SK-N-MC (cell line): ENCODE results near the gene GINS2.

Source experiments
- EZH2 ChIP-seq: fragments of 200-600 bp; sonication (generic); IDR thresholded peaks from one replicate; pipeline ENCODE4 v1.6.1; 2017; ENCODE audit warnings: antibody characterized with exemption
- POLR2AphosphoS5 ChIP-seq: IDR thresholded peaks from 2 replicates; pipeline ENCODE4 v1.6.1; 2012; ENCODE audit warnings: mild to moderate bottlenecking, low read depth, low read length, borderline replicate concordance

DNA sequence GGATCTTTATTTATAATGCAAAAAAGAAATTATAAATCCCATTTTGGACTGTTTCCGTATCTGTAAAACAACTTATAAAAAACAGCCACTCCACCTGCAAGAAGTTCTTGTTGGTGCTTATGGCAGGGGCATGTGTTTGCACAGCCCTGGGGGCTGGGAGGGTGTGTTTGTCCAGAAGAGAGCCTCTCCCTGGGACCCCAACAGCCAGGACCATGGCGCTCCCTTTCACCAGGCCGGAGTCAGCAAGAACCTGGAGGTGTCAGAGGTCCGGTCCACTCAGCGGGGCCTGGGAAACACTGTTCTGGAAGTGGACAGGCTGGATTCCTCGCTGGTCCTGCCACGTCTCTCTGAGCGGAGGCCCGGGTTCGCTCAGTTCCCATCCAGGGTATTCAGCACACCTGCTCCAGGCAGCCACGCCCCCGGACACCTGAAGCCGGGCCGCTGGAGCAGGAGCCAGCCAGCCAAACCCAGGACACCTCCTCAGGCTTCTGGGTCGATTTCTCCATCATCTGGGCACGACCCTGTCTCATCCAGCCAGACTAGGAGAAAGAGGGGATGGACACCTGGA lies 18.9 kb upstream of the GINS2 start:
- TF ChIP-seq EZH2 (no peak), POLR2AphosphoS5 (no peak)
